Measurements from ENCODE around the gene MYO6. TPM values are rescaled to one million over a fixed set of nuclear protein-coding genes. Genes with fewer than 3 reads are reported as not detected.

MYO6 gene
- total and polyA plus RNA-seq, 2 of the 4 experiments (the other 2 are of a cell fraction), result 6.1 to 6.8 TPM

DNA sequence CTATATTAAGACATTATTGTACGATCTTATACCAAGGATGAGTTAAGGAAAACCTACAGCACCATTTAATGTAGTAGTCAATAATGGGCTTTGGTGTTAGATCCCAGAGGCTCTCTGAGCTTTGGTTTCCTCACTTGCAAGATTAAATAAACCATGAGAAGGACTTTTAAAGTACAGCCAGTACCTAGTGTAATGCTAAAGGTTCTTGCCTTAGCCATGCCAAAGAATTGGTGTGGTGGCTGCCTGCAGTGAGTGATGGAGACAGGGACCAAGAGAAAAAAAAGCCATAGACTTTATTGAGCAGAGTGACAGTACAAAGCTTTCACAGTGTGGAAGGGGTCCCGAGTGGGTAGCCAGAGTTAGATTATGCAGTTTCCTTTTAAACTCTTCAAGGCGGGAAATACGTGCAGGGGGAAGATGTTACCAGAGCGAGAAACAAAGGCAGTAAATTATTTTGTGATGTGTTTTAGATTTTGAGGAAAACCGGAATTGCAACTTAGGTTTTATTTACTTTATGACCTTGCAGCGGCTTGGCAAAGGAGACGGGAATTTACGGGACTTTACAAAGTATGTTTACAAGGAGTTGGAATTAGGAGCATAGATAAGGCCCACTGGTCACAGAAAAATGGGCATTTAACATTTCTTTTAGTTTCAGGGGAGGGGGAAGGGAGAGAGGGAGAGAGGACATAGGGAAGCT is 100.4 kb downstream of the MYO6 start:
- Histone ChIP-seq H4K5ac (ENCODE audit: low read depth, low read length) (peak overlapping the region; percentile 20; the same call in 1 of the 2 replicates), H2AFZ (replicated peaks; ENCODE audit: low read length, poor library complexity) (peak overlapping the region; percentile 43), H3K4ac (ENCODE audit: low read depth, low read length) (peak overlapping the region; percentile 39; the same call in 1 of the 2 replicates), H4K20me1 (ENCODE audit: insufficient read depth, low read length) (no peaks in the 10 kb centered on the region), H3K36me3 (ENCODE audit: control insufficient read depth, insufficient read depth, low read length) (no peaks in the 10 kb centered on the region), H3K9ac (ENCODE audit: low read depth, low read length) (no peak overlapping the region), H3K23ac (ENCODE audit: low read depth, low read length) (peak overlapping the region; percentile 75; the same call in 1 of the 2 replicates), H2BK120ac (ENCODE audit: low read depth, low read length) (no peak overlapping the region; the same call in 1 of the 2 replicates), H3K9me3 (ENCODE audit: control insufficient read depth, insufficient read depth, low read length) (no peaks in the 10 kb centered on the region), H2BK20ac (ENCODE audit: low read depth, low read length) (peak overlapping the region; percentile 3), H2BK15ac (ENCODE audit: low read depth, low read length) (no peak overlapping the region), H3K27ac (ENCODE audit: insufficient read depth, low read length) (peak overlapping the region; percentile 21; the same call in 1 of the 2 replicates), H3K79me1 (ENCODE audit: low read depth in 1 of 2, low read length in 2 of 2) (peaks cover 0 to 6% of the 10 kb centered on the region in 2 experiments; a peak in 2 of 4 replicates), H3K4me3 (ENCODE audit: insufficient read depth, low read depth, low read length) (no peak overlapping the region), H3K56ac (ENCODE audit: extremely low read depth, insufficient read depth, low read length) (no peak overlapping the region), H3K27me3 (ENCODE audit: control insufficient read depth, insufficient read depth, low read length) (no peaks in the 10 kb centered on the region), H2AK5ac (ENCODE audit: low read depth, low read length) (no peak overlapping the region), H4K91ac (ENCODE audit: insufficient read depth, low read depth, low read length) (peak overlapping the region; percentile 4; the same call in 1 of the 2 replicates), H3K4me1 (ENCODE audit: control insufficient read depth, insufficient read depth, low read length) (peaks cover 8% of the 10 kb centered on the region), H3K18ac (ENCODE audit: low read depth, low read length) (0 out of 2 replicates have a peak overlapping the region, but pooled peaks have one; percentile 36), H3K4me2 (ENCODE audit: low read depth, low read length) (peak overlapping the region; percentile 23), H2BK5ac (ENCODE audit: low read depth, low read length, poor library complexity, severe bottlenecking) (no peak overlapping the region), H4K8ac (ENCODE audit: low read depth in 2 of 2, low read length in 2 of 2) (peak overlapping the region in 1 of 2 experiments; percentile 13; a peak in 1 of 4 replicates), H2AK9ac (replicated peaks; ENCODE audit: low read depth, low read length, poor library complexity) (no peak overlapping the region), H3K9me1 (ENCODE audit: insufficient read depth, low read length) (peaks cover 6% of the 10 kb centered on the region), H3K14ac (replicated peaks; ENCODE audit: low read depth, low read length) (0 out of 2 replicates have a peak overlapping the region, but pooled peaks have one; percentile 58)
- peak; percentile 19 for DNase-seq
- in situ Hi-C loops (cut with MboI; ENCODE audit: low sequenced_read_pairs), result no loop called here
- CTCF ChIA-PET, result no interaction called here
- TF ChIP-seq CEBPB (IDR thresholded peaks at IDR 0.05; ENCODE audit: low read depth, low read length) (no peak), RAD21 (IDR thresholded peaks at IDR 0.05; ENCODE audit: low read length) (no peak), CHD1 (IDR thresholded peaks at IDR 0.05; ENCODE audit: low read depth, low read length) (no peak), POLR2A (IDR thresholded peaks at IDR 0.05; ENCODE audit: low read depth, low read length) (no peak), MAFK (IDR thresholded peaks at IDR 0.05; ENCODE audit: low read depth, low read length) (no peak), RFX5 (IDR thresholded peaks at IDR 0.05; ENCODE audit: low read depth, low read length) (no peak), FOS (IDR thresholded peaks at IDR 0.05; ENCODE audit: low read depth, low read length) (no peak), RCOR1 (IDR thresholded peaks at IDR 0.05; ENCODE audit: insufficient replicate concordance, low read length) (no peak)
- WGBS, 2 experiments (ENCODE audit: extremely low coverage in 2 of 2, insufficient read length in 1 of 2), result 25% methylated on average over 7 of the region's 9 CpGs; no CpG with 5 or more reads in 1 of the 2 experiments
- dilution Hi-C loops (cut with HindIII; ENCODE audit: low sequenced_read_pairs, unreplicated experiment), result no loop called here
- ATAC-seq (ENCODE audit: low read depth), result peak; percentile 29
- POLR2A ChIA-PET (ENCODE audit: unreplicated experiment), result no interaction called here
- BruUV-seq (replicated peaks), result no TSS peak
- intact Hi-C loops (cut with micrococcal nuclease), result no loop called here

All from IMR-90 (cell line).